Panc1 (cell line): ENCODE data around the gene MEOX2. TPM values are rescaled to one million over a fixed set of nuclear protein-coding genes. Genes with fewer than 3 reads are reported as not detected.

Experiments
- ATAC-seq: fragments of 200-7000 bp; cut with Tn5 transposase; 2 replicates; pipeline ENCODE4 v1.9.1; 2020; ENCODE audit warnings: mild to moderate bottlenecking, moderate library complexity
- BruUV-seq: library from RNA; stranded (reverse); fragments of 400-500 nt; replicated peaks from 2 replicates; lab custom pipeline; 2021; lab: Mats Ljungman, UMichigan
- CTCF ChIA-PET: fragments of 300-600 bp; sonication (Branson Sonifier 250); formaldehyde crosslinking; loops from one replicate; lab custom pipeline; 2022; ENCODE audit warnings: antibody characterized with exemption; lab: Charles Lee
- POLR2A ChIA-PET: fragments of 300-600 bp; sonication (Branson Sonifier 250); formaldehyde crosslinking; loops from one replicate; lab custom pipeline; 2022; ENCODE audit warnings: antibody characterized with exemption; lab: Charles Lee
- DNase-seq: peaks from one replicate; pipeline ENCODE4 v3.0.0-alpha.2; 2010; ENCODE audit warnings: low read depth, low spot score
- H3K27ac ChIP-seq: 2 replicates; pipeline ENCODE4 v1.5.1; 2011; ENCODE audit warnings: mild to moderate bottlenecking, low read length, inconsistent platforms
- H3K27me3 ChIP-seq: fragments of 200-500 bp; sonication (Bioruptor generic); 2 replicates; pipeline ENCODE4 v1.6.0; 2014; ENCODE audit warnings: low read length, inconsistent platforms; ENCODE audit not compliant: control insufficient read depth, insufficient read depth
- H3K36me3 ChIP-seq: fragments of 200-500 bp; sonication (Bioruptor generic); 2 replicates; pipeline ENCODE4 v1.5.1; 2014; ENCODE audit warnings: inconsistent platforms, mild to moderate bottlenecking, low read length, moderate library complexity; ENCODE audit not compliant: control insufficient read depth, insufficient read depth
- H3K4me1 ChIP-seq: 2 replicates; pipeline ENCODE4 v1.5.1; 2011; ENCODE audit warnings: inconsistent platforms, mild to moderate bottlenecking, low read length, moderate library complexity; ENCODE audit not compliant: control insufficient read depth, insufficient read depth
- H3K4me3 ChIP-seq, 2 experiments: 2 replicates each; pipeline ENCODE4 v1.5.1; 2011 to 2012; ENCODE audit warnings: low read depth in 2 of 2, low read length in 2 of 2, mild to moderate bottlenecking in 2 of 2, inconsistent platforms in 1 of 2, moderate library complexity in 1 of 2
- H3K9me3 ChIP-seq: fragments of 200-500 bp; sonication (Bioruptor generic); 2 replicates; pipeline ENCODE4 v1.5.1; 2014; ENCODE audit warnings: low read depth, mild to moderate bottlenecking, inconsistent platforms, low read length, moderate library complexity; ENCODE audit not compliant: control insufficient read depth, insufficient read depth
- POLR2AphosphoS5 ChIP-seq: IDR thresholded peaks from 2 replicates; pipeline ENCODE4 v1.6.1; 2012; ENCODE audit warnings: mild to moderate bottlenecking, low read depth, low read length, moderate library complexity
- SIN3A ChIP-seq: IDR thresholded peaks from 2 replicates; pipeline ENCODE4 v1.6.1; 2012; ENCODE audit warnings: low read depth, mild to moderate bottlenecking, low read length, moderate library complexity, borderline replicate concordance; ENCODE audit not compliant: insufficient read depth
- TCF7L2 ChIP-seq: IDR thresholded peaks from 2 replicates; pipeline ENCODE4 v1.6.1; 2011; ENCODE audit warnings: mild to moderate bottlenecking, low read depth, low read length, inconsistent platforms
- in situ Hi-C: cut with HindIII; loops from 2 replicates; pipeline ENCODE4 v1.10.0; 2016; ENCODE audit warnings: low sequenced_read_pairs, low pct_unique_long_range_greater_than_20kb
- intact Hi-C: fragments of 100-400 bp; cut with micrococcal nuclease; formaldehyde crosslinking; loops from one replicate; pipeline ENCODE4 v1.10.0; 2022; ENCODE audit not compliant: unreplicated experiment
- total RNA-seq: library from RNA; stranded (reverse); gene quantifications from one replicate; pipeline ENCODE4 v1.2.1, GENCODE V29; 2021; ENCODE audit not compliant: unreplicated experiment
- TF ChIP-seq, protein P1 (sequence below): fragments of 450-650 bp; IDR thresholded peaks from 2 replicates; pipeline ENCODE4 v1.5.1; 2017; ENCODE audit warnings: mild to moderate bottlenecking
- TF ChIP-seq, protein P2 (sequence below), 2 experiments: IDR thresholded peaks; 2 replicates each; pipeline ENCODE4 v1.6.1; 2011 to 2012; ENCODE audit warnings: low read depth in 2 of 2, control low read depth in 1 of 2, low read length in 1 of 2, mild to moderate bottlenecking in 1 of 2, moderate library complexity in 1 of 2; ENCODE audit not compliant: insufficient read depth in 1 of 2

Gene MEOX2
- total RNA-seq, 1 experiment from 2014 or later: not detected

DNA sequence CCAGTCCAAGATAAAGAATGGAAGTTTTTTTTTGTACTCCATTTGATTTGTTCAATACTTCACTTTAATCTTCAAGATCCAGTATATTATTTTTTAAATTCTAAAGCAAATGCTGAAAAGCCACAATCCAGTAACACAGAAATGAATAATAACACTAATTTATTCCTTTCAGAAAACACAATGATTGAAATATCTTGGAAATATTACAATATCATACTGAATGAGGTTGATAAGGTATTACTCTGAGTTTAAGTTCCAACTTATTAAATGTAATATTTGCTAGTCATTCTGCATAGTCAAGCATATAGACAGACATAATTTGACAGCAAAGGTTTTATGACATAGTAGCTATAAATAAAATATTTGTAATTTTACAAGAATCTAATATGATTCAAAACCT lies 4.4 kb downstream of the MEOX2 start:
- Histone ChIP-seq H3K9me3 (no peaks in the 10 kb centered on the region), H3K4me3 (no peak overlapping the region), H3K27me3 (peaks cover 21% of the 10 kb centered on the region), H3K4me1 (peaks cover 15% of the 10 kb centered on the region), H3K36me3 (no peaks in the 10 kb centered on the region), H3K27ac (no peak overlapping the region)
- in situ Hi-C loops (no loop called here), intact Hi-C loops (no loop called here)
- TF ChIP-seq, protein P1, sequence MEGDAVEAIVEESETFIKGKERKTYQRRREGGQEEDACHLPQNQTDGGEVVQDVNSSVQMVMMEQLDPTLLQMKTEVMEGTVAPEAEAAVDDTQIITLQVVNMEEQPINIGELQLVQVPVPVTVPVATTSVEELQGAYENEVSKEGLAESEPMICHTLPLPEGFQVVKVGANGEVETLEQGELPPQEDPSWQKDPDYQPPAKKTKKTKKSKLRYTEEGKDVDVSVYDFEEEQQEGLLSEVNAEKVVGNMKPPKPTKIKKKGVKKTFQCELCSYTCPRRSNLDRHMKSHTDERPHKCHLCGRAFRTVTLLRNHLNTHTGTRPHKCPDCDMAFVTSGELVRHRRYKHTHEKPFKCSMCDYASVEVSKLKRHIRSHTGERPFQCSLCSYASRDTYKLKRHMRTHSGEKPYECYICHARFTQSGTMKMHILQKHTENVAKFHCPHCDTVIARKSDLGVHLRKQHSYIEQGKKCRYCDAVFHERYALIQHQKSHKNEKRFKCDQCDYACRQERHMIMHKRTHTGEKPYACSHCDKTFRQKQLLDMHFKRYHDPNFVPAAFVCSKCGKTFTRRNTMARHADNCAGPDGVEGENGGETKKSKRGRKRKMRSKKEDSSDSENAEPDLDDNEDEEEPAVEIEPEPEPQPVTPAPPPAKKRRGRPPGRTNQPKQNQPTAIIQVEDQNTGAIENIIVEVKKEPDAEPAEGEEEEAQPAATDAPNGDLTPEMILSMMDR: no peak
- TF ChIP-seq, protein P2, sequence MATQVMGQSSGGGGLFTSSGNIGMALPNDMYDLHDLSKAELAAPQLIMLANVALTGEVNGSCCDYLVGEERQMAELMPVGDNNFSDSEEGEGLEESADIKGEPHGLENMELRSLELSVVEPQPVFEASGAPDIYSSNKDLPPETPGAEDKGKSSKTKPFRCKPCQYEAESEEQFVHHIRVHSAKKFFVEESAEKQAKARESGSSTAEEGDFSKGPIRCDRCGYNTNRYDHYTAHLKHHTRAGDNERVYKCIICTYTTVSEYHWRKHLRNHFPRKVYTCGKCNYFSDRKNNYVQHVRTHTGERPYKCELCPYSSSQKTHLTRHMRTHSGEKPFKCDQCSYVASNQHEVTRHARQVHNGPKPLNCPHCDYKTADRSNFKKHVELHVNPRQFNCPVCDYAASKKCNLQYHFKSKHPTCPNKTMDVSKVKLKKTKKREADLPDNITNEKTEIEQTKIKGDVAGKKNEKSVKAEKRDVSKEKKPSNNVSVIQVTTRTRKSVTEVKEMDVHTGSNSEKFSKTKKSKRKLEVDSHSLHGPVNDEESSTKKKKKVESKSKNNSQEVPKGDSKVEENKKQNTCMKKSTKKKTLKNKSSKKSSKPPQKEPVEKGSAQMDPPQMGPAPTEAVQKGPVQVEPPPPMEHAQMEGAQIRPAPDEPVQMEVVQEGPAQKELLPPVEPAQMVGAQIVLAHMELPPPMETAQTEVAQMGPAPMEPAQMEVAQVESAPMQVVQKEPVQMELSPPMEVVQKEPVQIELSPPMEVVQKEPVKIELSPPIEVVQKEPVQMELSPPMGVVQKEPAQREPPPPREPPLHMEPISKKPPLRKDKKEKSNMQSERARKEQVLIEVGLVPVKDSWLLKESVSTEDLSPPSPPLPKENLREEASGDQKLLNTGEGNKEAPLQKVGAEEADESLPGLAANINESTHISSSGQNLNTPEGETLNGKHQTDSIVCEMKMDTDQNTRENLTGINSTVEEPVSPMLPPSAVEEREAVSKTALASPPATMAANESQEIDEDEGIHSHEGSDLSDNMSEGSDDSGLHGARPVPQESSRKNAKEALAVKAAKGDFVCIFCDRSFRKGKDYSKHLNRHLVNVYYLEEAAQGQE (IDR thresholded peaks at IDR 0.05; ENCODE audit: insufficient read depth in 1 of 2, low read depth in 2 of 2, low read length in 1 of 2): no peak
- TF ChIP-seq SIN3A (no peak), POLR2AphosphoS5 (no peak), TCF7L2 (no peak)
- POLR2A ChIA-PET: no interaction called here
- DNase-seq (no peak), ATAC-seq (no peak)
- CTCF ChIA-PET: no interaction called here
- no TSS peak for BruUV-seq

DNA sequence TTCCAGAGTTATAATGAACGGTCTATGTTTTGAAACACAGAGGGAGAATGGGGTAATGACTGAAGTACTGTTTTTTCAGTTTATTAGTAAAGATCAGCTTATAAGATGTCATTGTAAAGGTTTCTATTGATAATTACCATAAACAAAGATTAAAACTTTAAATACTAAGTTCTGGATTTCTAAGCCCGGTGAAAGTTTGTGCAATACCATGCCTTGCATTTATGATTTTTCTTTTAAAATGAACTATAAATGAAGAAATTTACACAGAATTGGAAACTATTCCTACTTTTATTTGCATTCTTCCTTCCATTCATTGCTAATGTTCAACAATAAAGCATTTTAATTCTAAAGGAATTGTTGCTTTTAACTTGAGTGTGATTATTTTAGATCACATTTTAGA lies 4.9 kb downstream of the MEOX2 start:
- CTCF ChIA-PET: no interaction called here

More for the DNA sequence above, 4.9 kb downstream of the MEOX2 start:
- Histone ChIP-seq H3K4me3 (no peak overlapping the region), H3K36me3 (no peaks in the 10 kb centered on the region), H3K9me3 (no peaks in the 10 kb centered on the region), H3K4me1 (peaks cover 14% of the 10 kb centered on the region), H3K27me3 (peaks cover 17% of the 10 kb centered on the region), H3K27ac (no peak overlapping the region)
- no peak for TF ChIP-seq TCF7L2
- no peak for TF ChIP-seq SIN3A
- TF ChIP-seq, protein P2 (IDR thresholded peaks at IDR 0.05; ENCODE audit: insufficient read depth in 1 of 2, low read depth in 2 of 2, low read length in 1 of 2): no peak
- TF ChIP-seq, protein P1: no peak
- no peak for TF ChIP-seq POLR2AphosphoS5
- DNase-seq: no peak
- no peak for ATAC-seq
- POLR2A ChIA-PET: no interaction called here
- intact Hi-C loops: no loop called here
- in situ Hi-C loops: no loop called here
- no TSS peak for BruUV-seq
